Suppressor macrophage treated with lipopolysaccharide for 4 hours (primary cell): ENCODE results near the gene ASB10.

Experiments used
- DNase-seq: peaks from one replicate; pipeline ENCODE4 v3.0.0-alpha.2; 2020

Gene ASB10

GRCh38 chr7:151157645-151158329 lies 29.3 kb downstream of the ASB10 start:
- no peak for DNase-seq

GRCh38 chr7:151152643-151153513 lies 34.2 kb downstream of the ASB10 start:
- DNase-seq = no peak

- no peak for DNase-seq
These were observed 36.7 kb downstream of the ASB10 start for GRCh38 chr7:151150388-151150787.

- DNase-seq = no peak
These were observed 38.5 kb downstream of the ASB10 start for GRCh38 chr7:151148319-151149259.

DNA sequence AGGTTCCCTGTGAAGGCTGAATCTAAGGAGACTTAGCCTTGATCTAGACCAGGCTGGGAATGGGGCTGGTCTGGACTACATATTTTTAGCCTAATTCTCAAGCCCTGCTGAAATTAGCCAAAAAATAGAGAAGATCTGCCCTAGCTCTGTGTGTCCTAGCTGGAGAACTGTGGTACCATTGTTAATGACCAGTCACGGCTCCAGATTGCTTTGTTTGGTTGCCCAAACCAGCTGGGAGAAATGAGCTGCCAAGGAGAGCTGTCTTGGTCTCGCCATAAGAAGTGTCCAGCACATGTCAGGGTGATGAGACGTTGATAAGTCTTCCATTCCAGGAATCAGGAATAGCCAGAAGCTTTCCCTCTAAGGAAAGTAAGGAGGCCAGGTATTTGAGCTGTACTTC lies 40.3 kb downstream of the ASB10 start:
- no peak for DNase-seq

DNA sequence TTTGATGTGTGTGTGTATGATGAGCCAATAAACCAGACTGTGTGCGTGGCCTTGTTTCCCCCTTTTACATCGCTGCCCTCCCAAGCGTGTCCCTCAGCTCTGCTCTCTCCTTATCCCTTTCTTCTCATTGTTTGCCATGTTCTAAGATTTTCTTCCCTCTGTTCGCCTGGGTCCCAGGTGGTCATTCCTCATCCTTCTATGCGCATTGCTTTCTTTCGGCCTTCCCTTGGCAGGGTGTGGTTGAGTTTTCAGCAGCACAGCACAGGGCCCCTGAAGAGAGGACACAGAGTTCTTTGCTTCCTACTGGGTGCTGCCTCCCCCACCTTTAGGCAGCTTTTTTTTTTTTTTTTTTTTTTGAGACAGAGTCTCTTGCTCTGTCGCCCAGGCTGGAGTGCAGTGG lies 42.7 kb downstream of the ASB10 start:
- no peak for DNase-seq

GRCh38 chr7:151143261-151144015 lies 43.6 kb downstream of the ASB10 start:
- no peak for DNase-seq

DNA sequence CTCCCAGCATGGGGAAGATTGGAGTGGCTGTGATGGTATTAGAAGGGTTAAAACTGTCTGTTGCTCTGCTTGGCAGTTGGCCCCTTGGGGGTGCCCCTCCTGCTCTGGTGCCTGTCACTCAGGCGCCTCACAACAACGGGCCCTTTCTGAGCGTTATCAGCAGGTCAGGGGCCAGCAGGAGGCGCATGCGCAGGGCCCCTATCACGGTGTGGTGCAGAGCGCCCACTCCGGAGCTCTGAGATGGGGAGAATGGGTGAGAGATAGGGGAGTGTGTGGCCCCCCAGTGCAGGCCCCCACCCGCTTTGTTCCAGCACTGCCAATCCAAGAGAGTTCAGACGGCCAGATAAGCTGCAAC lies 44.4 kb downstream of the ASB10 start:
- no peak for DNase-seq

- no peak for DNase-seq
These were observed 45.0 kb downstream of the ASB10 start for GRCh38 chr7:151141855-151142685.

DNA sequence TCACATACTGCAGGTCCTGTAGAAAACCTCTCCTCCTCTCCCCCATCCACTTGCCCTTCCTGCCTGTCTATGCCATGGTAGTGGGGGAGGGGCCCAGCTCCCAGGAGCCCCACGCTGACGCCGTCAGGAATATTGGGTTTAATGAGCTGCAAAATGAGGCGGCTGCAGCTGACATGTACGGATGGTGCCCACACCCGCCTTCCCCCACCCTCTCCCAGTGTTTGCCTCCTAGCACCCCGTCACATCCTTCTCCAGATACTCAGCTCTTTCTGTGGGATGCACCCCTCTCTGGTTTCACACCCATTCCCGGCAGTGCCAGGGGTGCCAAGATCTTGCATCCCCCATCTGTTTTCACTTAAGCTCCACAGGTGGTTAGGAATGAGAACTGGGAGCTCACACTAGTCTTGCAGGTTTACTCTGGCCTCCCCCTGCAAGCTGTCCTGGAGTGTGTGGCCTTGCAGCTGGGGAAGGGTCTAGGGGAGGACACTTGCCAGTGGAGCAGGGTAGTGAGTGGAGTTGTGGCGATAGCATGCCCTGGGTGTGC lies 45.7 kb downstream of the ASB10 start:
- no peak for DNase-seq

DNA sequence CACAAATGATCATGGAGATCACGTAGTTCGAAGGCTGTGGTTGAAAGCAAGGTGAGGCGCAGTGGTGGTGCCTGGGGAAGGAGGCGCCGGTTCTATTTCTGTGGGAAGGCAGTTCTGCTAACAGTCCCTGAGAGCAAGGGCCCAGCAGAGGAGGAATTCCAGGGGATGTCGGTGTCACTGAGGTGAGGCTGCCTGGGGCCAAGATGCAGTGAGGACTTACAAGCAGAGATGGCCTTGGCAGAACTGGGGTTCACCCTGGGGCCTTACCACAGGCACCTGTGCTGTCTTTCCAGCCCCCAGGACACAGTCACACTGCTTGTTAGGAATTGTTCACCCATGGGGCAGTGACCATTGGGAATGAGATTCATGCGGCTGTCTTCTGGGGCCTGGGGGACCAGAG lies 46.2 kb downstream of the ASB10 start:
- no peak for DNase-seq

GRCh38 chr7:151139791-151140190 lies 47.3 kb downstream of the ASB10 start:
- no peak for DNase-seq

DNA sequence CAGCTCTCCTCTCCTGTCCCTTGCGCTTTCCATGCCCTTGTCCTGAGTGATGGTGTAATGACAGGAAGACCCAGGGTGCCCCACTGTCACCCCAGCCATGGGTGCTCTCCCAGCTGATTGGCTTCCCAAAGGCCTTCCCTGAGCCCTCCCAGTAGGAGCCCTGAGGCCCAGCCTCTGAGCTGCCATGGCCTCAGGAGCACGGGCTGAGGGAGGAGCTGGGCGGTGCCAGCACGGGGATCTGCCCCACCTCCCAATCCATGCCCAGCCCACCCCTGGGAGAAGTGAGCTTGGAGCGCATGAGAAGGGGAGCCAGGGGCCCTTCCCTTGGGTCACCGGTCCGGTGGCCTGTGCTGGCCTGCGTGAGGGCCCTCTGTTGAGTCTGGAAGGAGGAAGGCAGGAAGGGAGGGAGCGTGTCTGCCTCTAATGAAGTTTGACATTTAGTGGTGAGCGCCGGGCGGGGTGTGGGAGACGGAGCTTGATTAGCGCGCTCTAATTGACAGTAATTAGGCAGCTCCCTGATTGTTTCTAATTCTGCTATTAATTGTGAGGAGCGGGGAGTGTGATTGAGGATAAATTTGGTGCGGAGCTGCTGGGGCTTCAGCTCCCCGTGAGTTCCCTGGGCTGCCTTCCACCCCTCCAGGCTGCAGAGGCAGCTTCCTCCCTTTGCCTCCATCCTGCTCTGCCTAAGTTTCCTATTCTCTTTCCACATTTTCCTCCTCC lies 47.8 kb downstream of the ASB10 start:
- DNase-seq = no peak

GRCh38 chr7:151138153-151138851 lies 48.7 kb downstream of the ASB10 start:
- DNase-seq = no peak

GRCh38 chr7:151137791-151138152 lies 49.3 kb downstream of the ASB10 start:
- no peak for DNase-seq

- DNase-seq = no peak
These were observed 49.9 kb downstream of the ASB10 start for GRCh38 chr7:151137076-151137675.

DNA sequence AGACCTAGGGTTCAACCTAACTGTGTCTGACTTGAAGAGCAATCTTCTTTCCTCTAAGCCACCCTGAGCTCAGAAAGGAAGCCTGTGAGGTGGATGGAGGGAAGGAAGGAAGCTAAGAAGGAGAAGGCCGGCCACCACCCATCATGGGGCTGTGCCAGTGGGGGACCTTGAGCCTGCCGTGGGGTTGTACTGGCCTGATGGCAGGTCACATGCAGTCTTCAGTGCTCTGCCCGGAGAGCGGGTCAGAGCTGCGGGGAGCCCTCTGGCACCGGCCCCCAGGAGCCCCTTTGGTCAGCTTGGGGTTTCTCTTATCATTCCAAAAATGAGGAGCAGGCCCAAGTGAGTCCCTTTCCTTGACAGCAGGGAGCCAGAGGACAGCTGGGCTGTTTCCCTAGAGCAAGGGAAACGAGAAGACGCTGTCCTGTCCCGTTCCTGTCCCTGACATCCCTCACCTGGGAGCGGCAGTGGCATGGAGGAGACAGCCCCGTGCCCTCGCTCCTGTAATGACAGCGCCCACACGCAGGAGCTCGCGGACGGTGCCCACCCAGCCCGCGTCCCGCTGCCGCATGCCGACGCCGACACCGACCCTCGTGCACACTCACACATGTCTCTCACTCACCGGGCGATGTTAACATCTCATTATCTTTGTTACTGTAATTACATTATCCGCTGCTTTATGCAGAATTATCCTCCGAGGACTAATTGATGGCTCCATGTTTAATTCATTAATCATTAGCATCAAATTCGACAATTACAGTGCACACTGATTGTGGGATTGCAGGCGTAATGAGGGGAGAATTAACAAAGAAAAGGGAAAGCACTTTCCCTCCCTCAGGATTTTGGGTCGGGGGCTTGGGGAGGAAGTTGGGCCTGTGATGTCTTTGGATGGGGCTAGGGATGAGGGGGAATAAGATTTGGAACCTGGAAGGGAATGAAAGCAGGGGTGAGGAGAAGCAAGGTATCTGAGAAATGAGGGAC lies 50.9 kb downstream of the ASB10 start:
- no peak for DNase-seq

- DNase-seq = no peak
These were observed 51.6 kb downstream of the ASB10 start for GRCh38 chr7:151135525-151135845.
